Activated gamma-delta T cell (primary cell): Measurements from ENCODE around the gene SMARCAL1.
"Not testable (repeated sequence)": the region's sequence is repeated elsewhere in the genome, so short reads cannot be mapped to it uniquely, and the experiment has no call there.

Experiments
- DNase-seq: peaks from one replicate; lab custom pipeline; 2025; lab: John Stamatoyannopoulos, UW

SMARCAL1 gene

GRCh38 chr2:216502381-216503158 is 90.3 kb downstream of the SMARCAL1 start:
- DNase-seq = no peak

GRCh38 chr2:216503159-216503629 is 90.9 kb downstream of the SMARCAL1 start:
- DNase-seq = no peak

DNA sequence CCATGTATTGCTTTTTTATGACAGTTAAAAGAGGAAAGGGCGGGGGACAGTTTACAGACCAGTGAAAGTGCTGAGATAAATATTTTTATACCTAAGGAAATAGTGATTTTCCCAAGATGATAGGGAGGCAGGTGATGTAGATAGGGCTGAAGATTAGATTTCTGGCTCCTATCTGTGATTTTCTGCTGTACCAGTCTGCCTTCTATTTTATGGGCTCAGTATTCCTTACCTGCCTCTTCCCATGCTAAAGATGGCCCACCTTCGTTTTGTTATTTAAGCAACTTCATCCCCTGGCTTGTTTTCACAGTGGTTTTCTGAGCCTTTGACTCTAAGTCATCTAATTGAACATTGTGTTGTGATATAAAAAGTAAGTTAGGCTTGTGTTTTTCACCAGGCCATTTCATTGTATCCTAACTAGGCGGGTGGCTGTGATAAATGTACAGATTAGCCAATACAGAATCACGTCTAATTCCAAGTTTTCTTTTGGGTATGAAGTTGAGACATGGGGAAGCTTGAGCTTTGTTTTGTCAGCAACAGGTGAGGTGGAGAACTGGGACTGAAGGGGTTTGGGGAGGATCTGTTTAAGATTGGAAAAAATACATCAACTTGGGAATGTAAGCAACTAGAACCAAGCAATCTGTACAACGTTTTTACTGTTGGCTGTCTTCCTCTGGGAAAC is 91.6 kb downstream of the SMARCAL1 start:
- DNase-seq = no peak

GRCh38 chr2:216504376-216504762 is 92.1 kb downstream of the SMARCAL1 start:
- DNase-seq = no peak

- no peak for DNase-seq
These were observed 93.1 kb downstream of the SMARCAL1 start for GRCh38 chr2:216505133-216506106.

GRCh38 chr2:216507220-216508160 is 95.2 kb downstream of the SMARCAL1 start:
- no peak for DNase-seq

- DNase-seq = no peak
These were observed 95.9 kb downstream of the SMARCAL1 start for GRCh38 chr2:216508229-216508628.

GRCh38 chr2:216516730-216517350 is 104.6 kb downstream of the SMARCAL1 start:
- DNase-seq = no peak

DNA sequence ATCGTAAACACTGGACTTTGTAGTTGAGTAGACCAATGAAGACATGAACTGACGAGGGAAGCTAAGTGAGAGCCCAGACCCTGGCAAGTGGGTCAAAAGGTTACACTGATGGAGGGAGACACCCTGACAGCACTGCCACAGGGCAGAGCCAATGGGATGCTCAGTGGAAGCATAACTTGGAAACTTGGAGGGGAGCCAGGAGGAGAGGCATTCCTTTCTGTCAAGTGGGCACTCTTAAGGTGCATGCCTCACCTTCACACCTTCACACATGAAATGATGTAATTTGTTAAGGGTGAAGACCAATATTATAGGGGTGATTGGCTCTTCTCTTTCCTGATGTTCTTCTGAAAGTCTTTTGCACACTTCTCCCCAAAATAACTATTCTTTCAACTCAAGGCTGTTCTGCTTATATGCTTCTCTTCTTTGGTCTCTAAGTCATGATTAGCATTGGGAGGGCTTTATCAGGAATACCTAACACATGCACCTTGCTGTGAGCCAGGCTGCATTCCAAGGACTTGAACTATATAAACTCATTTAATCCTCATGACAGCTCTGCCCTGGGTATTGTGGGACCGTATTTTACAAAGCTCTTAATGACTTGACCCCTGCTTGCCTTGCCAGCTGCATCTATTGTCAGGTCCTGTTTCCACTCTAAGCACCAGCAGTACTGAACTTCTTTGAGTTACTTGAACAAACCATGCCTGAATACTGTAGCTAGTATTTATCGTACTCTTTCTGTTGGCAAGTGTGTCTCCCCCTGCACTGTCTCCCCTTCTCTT is 105.4 kb downstream of the SMARCAL1 start:
- no peak for DNase-seq

GRCh38 chr2:216518566-216519119 is 106.4 kb downstream of the SMARCAL1 start:
- not testable (repeated sequence) for DNase-seq

DNA sequence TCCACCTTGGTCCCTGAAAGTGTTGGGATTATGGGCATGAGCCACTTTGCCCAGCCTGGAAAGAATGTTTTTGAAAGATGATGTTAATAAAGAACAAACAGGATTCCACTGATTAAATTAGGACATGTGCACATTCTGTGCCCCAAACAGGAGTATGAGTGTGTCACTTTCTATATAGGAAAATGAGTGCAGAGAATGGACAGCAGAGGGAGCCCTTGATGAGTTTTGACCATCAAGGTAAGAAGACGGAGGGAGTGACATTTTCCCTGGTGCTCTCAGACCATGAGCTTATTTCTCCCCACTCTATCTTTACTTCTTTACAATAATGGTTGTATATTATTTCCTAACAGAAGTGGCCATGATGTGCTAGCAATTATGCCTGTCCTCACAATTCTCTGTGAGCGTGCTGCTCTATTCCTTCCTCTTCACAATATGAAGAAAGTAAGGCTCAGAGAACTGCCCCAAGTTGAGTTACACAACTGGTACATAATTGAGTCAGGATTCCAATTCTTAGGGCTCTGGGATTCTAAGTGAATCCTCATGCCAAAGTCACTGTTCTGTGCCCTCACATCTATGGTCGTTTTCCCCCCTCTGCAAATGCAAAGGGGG is 107.0 kb downstream of the SMARCAL1 start:
- DNase-seq = no peak

DNA sequence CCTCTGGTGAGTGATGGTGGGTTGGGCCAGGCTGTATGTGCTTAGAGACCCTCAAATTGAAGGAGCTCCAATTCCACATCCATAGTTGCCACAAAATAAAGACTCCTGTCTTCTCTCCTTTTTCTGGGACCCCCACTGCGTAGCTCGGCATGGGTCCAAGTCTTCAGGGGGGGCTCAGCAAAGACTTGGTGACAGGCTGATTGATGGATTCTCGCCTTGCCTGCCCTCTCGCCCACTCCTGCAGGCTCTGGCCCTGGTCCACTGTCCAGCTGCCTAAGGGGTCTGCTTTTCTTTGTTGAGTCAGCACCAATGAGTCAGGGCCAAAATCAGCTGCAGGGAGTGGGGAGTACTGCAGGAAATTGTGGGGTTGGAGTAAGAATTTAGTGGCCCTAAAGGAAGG is 107.8 kb downstream of the SMARCAL1 start:
- DNase-seq = no peak

DNA sequence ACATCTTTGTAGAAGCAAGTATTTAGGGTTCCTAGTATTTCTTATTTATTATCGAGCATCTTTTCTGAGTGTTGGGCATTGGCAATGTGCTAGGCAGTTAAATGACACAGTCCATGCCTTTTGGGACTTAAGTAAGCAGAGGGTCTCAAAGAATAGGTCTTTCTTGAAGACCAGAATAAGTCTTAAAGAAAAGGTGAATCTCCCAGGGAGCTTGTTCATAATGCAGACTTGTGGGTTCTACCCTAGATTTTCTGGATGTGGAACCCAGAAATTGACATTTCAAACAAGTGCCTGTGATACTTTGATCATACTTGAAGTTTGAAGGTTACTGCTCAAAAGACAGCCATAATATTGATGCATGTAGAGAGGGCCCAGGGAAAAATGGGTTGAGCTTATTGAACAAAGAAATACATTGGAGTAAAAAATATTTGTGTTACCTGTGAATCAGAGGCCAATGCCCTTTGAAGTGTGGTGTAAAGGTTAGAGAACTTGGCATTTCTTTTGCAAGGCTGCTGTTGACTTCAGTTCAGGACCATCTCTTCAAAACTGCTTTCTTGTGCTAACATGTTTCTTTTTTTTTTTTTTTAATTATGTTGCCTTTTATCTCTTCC is 110.7 kb downstream of the SMARCAL1 start:
- DNase-seq = no peak

DNA sequence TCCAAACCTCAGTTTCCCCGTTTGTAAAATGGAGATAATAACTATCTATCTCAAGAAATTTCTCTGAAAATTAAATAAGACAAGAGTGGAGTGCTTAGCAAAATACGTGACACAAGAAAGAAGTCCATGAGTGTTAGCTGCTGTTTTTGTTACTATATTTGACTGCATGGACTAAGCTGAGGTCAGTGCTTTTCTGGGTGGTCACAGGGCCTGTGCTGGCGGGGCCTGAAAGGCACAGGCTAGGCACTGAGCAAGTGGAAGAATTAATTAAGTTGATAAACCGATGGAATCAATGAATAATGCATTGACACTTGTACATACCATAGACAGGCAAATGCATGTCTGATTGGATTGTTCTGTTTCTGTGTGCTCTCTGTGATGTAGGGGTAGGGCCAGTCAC is 113.7 kb downstream of the SMARCAL1 start:
- DNase-seq = no peak

DNA sequence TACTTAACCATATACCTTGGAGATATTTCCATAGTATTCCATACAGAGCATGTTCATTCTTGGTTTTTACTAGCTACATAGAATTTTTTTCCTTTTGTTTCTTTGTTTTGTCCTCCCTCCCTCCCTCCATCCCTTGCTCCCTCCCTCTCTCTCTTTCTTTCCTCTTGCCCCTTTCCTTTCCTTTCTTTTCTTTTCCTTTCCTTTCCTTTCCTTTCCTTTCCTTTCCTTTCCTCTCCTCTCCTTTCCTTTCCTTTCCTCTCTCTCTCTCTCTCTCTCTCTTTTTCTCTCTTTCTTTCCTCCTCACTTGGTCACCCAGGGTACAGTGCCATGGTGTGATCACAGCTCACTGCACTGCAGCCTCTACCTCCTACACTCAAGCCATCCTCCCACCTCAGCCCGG is 114.7 kb downstream of the SMARCAL1 start:
- DNase-seq = no peak

- DNase-seq = no peak
These were observed 115.3 kb downstream of the SMARCAL1 start for GRCh38 chr2:216527600-216527999.

- DNase-seq = no peak
These were observed 120.3 kb downstream of the SMARCAL1 start for GRCh38 chr2:216532562-216532961.
